Measurements from ENCODE around the gene FAM162A.

FAM162A gene

DNA sequence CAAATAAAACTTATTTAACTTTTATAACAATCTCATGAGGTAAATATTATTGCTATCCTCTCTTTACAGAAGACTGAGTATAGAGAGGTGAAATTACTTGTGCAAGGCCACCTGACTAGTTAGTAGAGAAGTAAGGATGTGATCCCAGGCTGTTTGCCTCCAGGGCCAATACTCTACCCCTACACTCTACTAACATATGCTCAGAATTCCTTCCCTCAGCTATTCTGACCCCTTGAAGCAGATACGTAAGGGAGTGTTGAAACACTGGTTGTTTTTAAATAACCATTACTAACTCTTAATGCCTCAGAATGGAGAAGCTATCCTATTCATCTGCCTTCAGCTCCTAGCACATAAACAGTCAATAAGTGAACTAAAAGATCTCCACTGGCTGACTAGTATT lies 34.8 kb upstream of the FAM162A start:
- Histone ChIP-seq H3K9me2 (ENCODE audit: low read depth, low read length) (no peaks in the 10 kb centered on the region), H3K27me3 (ENCODE audit: insufficient read depth, low read length) (no peaks in the 10 kb centered on the region), H3K27ac (ENCODE audit: low read depth, low read length, poor library complexity, severe bottlenecking) (no peak overlapping the region), H3K9ac (ENCODE audit: low read length) (no peak overlapping the region), H2AFZ (ENCODE audit: low read length) (no peak overlapping the region), H3K9me3 (ENCODE audit: low read length) (peaks cover 3% of the 10 kb centered on the region; the same call in 1 of the 2 replicates), H3K4me2 (ENCODE audit: low read length) (no peak overlapping the region), H3K4me1 (ENCODE audit: insufficient read depth, low read length, severe bottlenecking) (no peaks in the 10 kb centered on the region), H3K4me3 (ENCODE audit: low read depth, low read length, poor library complexity, severe bottlenecking) (no peak overlapping the region), H3K79me2 (ENCODE audit: insufficient read depth, low read length) (no peaks in the 10 kb centered on the region), H4K20me1 (ENCODE audit: insufficient read depth, low read length) (no peaks in the 10 kb centered on the region), H3F3A (ENCODE audit: insufficient read depth, low read length) (no peaks in the 10 kb centered on the region), H3K36me3 (ENCODE audit: insufficient read depth, low read length) (no peaks in the 10 kb centered on the region)
- TF ChIP-seq EZH2 (IDR thresholded peaks at IDR 0.05; ENCODE audit: borderline replicate concordance, low read length): no peak
- TF ChIP-seq, protein P1, sequence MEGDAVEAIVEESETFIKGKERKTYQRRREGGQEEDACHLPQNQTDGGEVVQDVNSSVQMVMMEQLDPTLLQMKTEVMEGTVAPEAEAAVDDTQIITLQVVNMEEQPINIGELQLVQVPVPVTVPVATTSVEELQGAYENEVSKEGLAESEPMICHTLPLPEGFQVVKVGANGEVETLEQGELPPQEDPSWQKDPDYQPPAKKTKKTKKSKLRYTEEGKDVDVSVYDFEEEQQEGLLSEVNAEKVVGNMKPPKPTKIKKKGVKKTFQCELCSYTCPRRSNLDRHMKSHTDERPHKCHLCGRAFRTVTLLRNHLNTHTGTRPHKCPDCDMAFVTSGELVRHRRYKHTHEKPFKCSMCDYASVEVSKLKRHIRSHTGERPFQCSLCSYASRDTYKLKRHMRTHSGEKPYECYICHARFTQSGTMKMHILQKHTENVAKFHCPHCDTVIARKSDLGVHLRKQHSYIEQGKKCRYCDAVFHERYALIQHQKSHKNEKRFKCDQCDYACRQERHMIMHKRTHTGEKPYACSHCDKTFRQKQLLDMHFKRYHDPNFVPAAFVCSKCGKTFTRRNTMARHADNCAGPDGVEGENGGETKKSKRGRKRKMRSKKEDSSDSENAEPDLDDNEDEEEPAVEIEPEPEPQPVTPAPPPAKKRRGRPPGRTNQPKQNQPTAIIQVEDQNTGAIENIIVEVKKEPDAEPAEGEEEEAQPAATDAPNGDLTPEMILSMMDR (IDR thresholded peaks at IDR 0.05; ENCODE audit: low read length): no peak

DNA sequence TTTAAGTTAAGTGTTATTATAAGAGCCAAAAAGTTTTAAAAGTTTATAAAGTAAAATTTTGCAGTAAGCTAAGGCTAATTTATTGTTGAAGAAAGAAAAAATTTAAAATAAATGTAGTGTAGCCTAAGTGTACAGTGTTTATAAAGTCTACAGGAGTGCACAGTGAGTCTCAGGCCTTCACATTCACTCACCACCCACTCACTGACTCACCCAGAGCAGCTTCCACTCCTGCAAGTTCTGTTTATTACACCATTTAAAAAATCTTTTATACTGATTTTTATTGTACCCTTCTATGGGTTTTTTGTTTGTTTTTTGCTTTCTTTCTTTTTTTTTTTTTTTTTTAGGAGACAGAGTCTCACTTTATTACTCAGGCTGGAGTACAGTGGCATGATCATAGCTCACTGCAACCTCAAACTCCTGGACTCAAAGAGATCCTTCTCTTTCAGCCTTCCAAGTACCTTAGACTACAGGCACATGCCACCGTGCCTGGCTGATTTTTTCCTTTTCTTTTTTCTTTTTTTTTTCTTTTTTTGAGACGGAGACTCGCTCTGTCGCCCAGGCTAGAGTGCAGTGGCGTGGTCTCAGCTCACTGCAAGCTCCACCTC lies 33.1 kb upstream of the FAM162A start:
- Histone ChIP-seq H2AFZ (ENCODE audit: low read length) (no peak overlapping the region), H3K36me3 (ENCODE audit: insufficient read depth, low read length) (no peaks in the 10 kb centered on the region), H3F3A (ENCODE audit: insufficient read depth, low read length) (no peaks in the 10 kb centered on the region), H3K9me2 (ENCODE audit: low read depth, low read length) (no peaks in the 10 kb centered on the region), H3K4me1 (ENCODE audit: insufficient read depth, low read length, severe bottlenecking) (no peaks in the 10 kb centered on the region), H3K27ac (ENCODE audit: low read depth, low read length, poor library complexity, severe bottlenecking) (no peak overlapping the region), H3K79me2 (ENCODE audit: insufficient read depth, low read length) (no peaks in the 10 kb centered on the region), H3K9me3 (ENCODE audit: low read length) (peaks cover 3% of the 10 kb centered on the region; the same call in 1 of the 2 replicates), H3K4me2 (ENCODE audit: low read length) (no peak overlapping the region), H3K9ac (ENCODE audit: low read length) (no peak overlapping the region), H3K27me3 (ENCODE audit: insufficient read depth, low read length) (no peaks in the 10 kb centered on the region), H3K4me3 (ENCODE audit: low read depth, low read length, poor library complexity, severe bottlenecking) (no peak overlapping the region), H4K20me1 (ENCODE audit: insufficient read depth, low read length) (no peaks in the 10 kb centered on the region)
- TF ChIP-seq EZH2 (IDR thresholded peaks at IDR 0.05; ENCODE audit: borderline replicate concordance, low read length): no peak
- TF ChIP-seq, protein P1 (IDR thresholded peaks at IDR 0.05; ENCODE audit: low read length): no peak

DNA sequence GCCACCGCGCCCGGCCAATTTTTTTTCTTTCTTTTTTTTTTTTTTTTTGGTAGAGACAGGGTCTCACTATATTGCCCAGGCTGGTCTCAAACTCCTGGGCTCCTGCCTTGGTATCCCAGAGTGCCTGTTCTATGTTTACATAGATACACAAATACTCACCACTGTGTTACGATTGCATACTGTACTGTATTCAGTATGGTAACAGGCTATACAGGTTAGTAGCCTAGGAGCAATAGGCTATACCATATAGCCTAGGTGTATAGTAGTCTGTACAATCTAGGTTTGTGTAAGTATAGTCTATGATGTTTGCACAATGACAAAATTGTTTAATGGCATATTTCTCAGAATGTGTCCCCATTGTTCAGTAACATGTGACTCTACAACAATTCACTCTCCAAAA lies 32.4 kb upstream of the FAM162A start:
- no peak overlapping the region for H3K4me3 ChIP-seq (ENCODE audit: low read depth, low read length, poor library complexity, severe bottlenecking)

More for the DNA sequence above, 32.4 kb upstream of the FAM162A start:
- Histone ChIP-seq H3K4me1 (ENCODE audit: insufficient read depth, low read length, severe bottlenecking) (no peaks in the 10 kb centered on the region), H3K36me3 (ENCODE audit: insufficient read depth, low read length) (no peaks in the 10 kb centered on the region), H3K9me3 (ENCODE audit: low read length) (peaks cover 3% of the 10 kb centered on the region; the same call in 1 of the 2 replicates), H3K27ac (ENCODE audit: low read depth, low read length, poor library complexity, severe bottlenecking) (no peak overlapping the region), H3K27me3 (ENCODE audit: insufficient read depth, low read length) (no peaks in the 10 kb centered on the region), H3K79me2 (ENCODE audit: insufficient read depth, low read length) (no peaks in the 10 kb centered on the region), H3K4me2 (ENCODE audit: low read length) (no peak overlapping the region), H3F3A (ENCODE audit: insufficient read depth, low read length) (no peaks in the 10 kb centered on the region), H3K9me2 (ENCODE audit: low read depth, low read length) (no peaks in the 10 kb centered on the region), H3K9ac (ENCODE audit: low read length) (no peak overlapping the region), H2AFZ (ENCODE audit: low read length) (no peak overlapping the region), H4K20me1 (ENCODE audit: insufficient read depth, low read length) (no peaks in the 10 kb centered on the region)
- TF ChIP-seq EZH2 (IDR thresholded peaks at IDR 0.05; ENCODE audit: borderline replicate concordance, low read length): no peak
- TF ChIP-seq, protein P1 (IDR thresholded peaks at IDR 0.05; ENCODE audit: low read length): no peak

Data from OCI-LY1 (cell line).